OCI-LY7 (cell line): ENCODE measurements around the gene HIVEP3. TPM values are rescaled to one million over a fixed set of nuclear protein-coding genes. Genes with fewer than 3 reads are reported as not detected.

Experiments
- BruUV-seq: library from RNA; stranded (reverse); fragments of 400-500 nt; replicated peaks from 2 replicates; lab custom pipeline; 2021; lab: Mats Ljungman, UMichigan
- CTCF ChIA-PET: fragments of 300-600 bp; sonication (Branson Sonifier 250); formaldehyde crosslinking; loops from one replicate; lab custom pipeline; 2022; ENCODE audit warnings: antibody characterized with exemption; ENCODE audit not compliant: unreplicated experiment; lab: Charles Lee
- POLR2A ChIA-PET: fragments of 300-600 bp; sonication (Branson Sonifier 250); formaldehyde crosslinking; loops from one replicate; lab custom pipeline; 2022; ENCODE audit warnings: antibody characterized with exemption; lab: Charles Lee
- DNase-seq: peaks from one replicate; pipeline ENCODE4 v3.0.0-alpha.2; 2015; ENCODE audit warnings: low spot score
- H2AFZ ChIP-seq: fragments of 200-600 bp; sonication (generic), shearing (Covaris generic); 2 replicates; pipeline ENCODE4 v1.6.1; 2014; ENCODE audit warnings: mild to moderate bottlenecking, antibody characterized with exemption, low read length, moderate library complexity
- H3K27ac ChIP-seq: fragments of 200-600 bp; sonication (generic); 2 replicates; pipeline ENCODE4 v1.5.1; 2014; ENCODE audit warnings: mixed run types, low read depth, mild to moderate bottlenecking, moderate library complexity, low read length, inconsistent platforms; ENCODE audit not compliant: poor library complexity, severe bottlenecking
- H3K36me3 ChIP-seq: fragments of 200-600 bp; sonication (generic); 2 replicates; pipeline ENCODE4 v1.6.1; 2014; ENCODE audit warnings: mild to moderate bottlenecking, antibody characterized with exemption, low read length, moderate library complexity, mixed read lengths; ENCODE audit not compliant: insufficient read depth
- H3K4me1 ChIP-seq: fragments of 200-600 bp; sonication (generic); 2 replicates; pipeline ENCODE4 v1.5.1; 2014; ENCODE audit warnings: mild to moderate bottlenecking, low read length; ENCODE audit not compliant: insufficient read depth, poor library complexity, severe bottlenecking
- H3K4me2 ChIP-seq: fragments of 200-600 bp; sonication (generic); 2 replicates; pipeline ENCODE4 v1.6.1; 2014; ENCODE audit warnings: mild to moderate bottlenecking, low read length
- H3K4me3 ChIP-seq: fragments of 200-600 bp; sonication (generic); 2 replicates; pipeline ENCODE4 v1.5.1; 2014; ENCODE audit warnings: mild to moderate bottlenecking, low read depth, low read length; ENCODE audit not compliant: poor library complexity, severe bottlenecking
- H3K79me2 ChIP-seq: fragments of 200-600 bp; sonication (generic); 2 replicates; pipeline ENCODE4 v1.6.1; 2016; ENCODE audit warnings: low read depth, mild to moderate bottlenecking, low read length, moderate library complexity, mixed read lengths; ENCODE audit not compliant: insufficient read depth
- H3K9me2 ChIP-seq: fragments of 200-600 bp; sonication (generic); 2 replicates; pipeline ENCODE4 v1.6.1; 2016; ENCODE audit warnings: mild to moderate bottlenecking, low read length, mixed read lengths; ENCODE audit not compliant: insufficient read depth
- H3K9me3 ChIP-seq: fragments of 200-600 bp; sonication (generic); 2 replicates; pipeline ENCODE4 v1.6.1; 2014; ENCODE audit warnings: mild to moderate bottlenecking, mixed run types, low read length, mixed read lengths
- H4K20me1 ChIP-seq: fragments of 200-600 bp; sonication (generic); 2 replicates; pipeline ENCODE4 v1.6.1; 2014; ENCODE audit warnings: mild to moderate bottlenecking, antibody characterized with exemption, low read length, moderate library complexity, mixed read lengths; ENCODE audit not compliant: insufficient read depth
- EZH2phosphoT487 ChIP-seq: fragments of 200-600 bp; sonication (generic); IDR thresholded peaks from 2 replicates; pipeline ENCODE4 v1.6.1; 2018; ENCODE audit warnings: low read depth, borderline replicate concordance, mild to moderate bottlenecking, mixed run types, antibody characterized with exemption, low read length, moderate library complexity, mixed read lengths
- intact Hi-C: fragments of 100-400 bp; cut with micrococcal nuclease; formaldehyde crosslinking; loops from one replicate; pipeline ENCODE4 v1.10.0; 2022; ENCODE audit not compliant: unreplicated experiment
- total RNA-seq, 2 experiments: library from RNA; depleted of rRNA in 1 of 2; stranded (reverse); fragments of >200 nt in 1 of 2; shearing (Covaris generic) in 1 of 2; gene quantifications; 2 replicates each; pipeline ENCODE4 v1.2.3, GENCODE V29; 2014 to 2022
- TF ChIP-seq, protein P1 (sequence below): fragments of 200-600 bp; sonication (generic); conservative IDR thresholded peaks from 2 replicates; pipeline ENCODE4 v1.5.1; 2014; ENCODE audit warnings: mild to moderate bottlenecking, antibody characterized with exemption, low read length, moderate library complexity, mixed read lengths

The HIVEP3 gene
- total RNA-seq, 2 experiments from 2014 or later = 0.53 to 0.60 TPM

DNA sequence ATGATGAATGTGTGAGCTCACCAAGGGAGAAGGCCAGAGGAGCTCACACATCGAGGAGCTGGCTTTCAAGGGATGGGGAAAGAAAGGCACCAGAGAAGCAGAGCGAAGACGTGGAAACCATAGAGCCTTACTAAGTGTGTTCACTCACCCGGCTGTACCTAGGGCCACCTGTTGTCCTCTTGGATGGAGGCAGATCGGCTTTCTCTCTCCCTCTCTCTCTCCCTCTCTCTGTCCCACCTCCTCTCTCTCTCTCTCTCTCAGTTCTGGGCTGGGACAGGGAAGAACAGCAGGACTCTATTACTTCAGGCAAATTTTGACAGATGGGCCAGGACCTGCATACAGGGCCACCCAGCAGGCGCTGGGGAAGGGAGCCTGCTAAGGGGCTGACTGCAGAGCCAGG, 64.8 kb downstream of the HIVEP3 start:
- POLR2A ChIA-PET = no interaction called here
- intact Hi-C loops = no loop called here
- Histone ChIP-seq H3K9me2 (no peaks in the 10 kb centered on the region), H3K4me1 (no peaks in the 10 kb centered on the region), H2AFZ (no peak overlapping the region), H3K79me2 (no peaks in the 10 kb centered on the region), H3K27ac (no peak overlapping the region), H3K36me3 (no peaks in the 10 kb centered on the region), H3K4me3 (no peak overlapping the region), H4K20me1 (no peaks in the 10 kb centered on the region), H3K4me2 (no peak overlapping the region), H3K9me3 (no peaks in the 10 kb centered on the region)
- TF ChIP-seq EZH2phosphoT487 = no peak
- TF ChIP-seq, protein P1, sequence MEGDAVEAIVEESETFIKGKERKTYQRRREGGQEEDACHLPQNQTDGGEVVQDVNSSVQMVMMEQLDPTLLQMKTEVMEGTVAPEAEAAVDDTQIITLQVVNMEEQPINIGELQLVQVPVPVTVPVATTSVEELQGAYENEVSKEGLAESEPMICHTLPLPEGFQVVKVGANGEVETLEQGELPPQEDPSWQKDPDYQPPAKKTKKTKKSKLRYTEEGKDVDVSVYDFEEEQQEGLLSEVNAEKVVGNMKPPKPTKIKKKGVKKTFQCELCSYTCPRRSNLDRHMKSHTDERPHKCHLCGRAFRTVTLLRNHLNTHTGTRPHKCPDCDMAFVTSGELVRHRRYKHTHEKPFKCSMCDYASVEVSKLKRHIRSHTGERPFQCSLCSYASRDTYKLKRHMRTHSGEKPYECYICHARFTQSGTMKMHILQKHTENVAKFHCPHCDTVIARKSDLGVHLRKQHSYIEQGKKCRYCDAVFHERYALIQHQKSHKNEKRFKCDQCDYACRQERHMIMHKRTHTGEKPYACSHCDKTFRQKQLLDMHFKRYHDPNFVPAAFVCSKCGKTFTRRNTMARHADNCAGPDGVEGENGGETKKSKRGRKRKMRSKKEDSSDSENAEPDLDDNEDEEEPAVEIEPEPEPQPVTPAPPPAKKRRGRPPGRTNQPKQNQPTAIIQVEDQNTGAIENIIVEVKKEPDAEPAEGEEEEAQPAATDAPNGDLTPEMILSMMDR = no peak
- no TSS peak for BruUV-seq
- no peak for DNase-seq
- CTCF ChIA-PET = no interaction called here

DNA sequence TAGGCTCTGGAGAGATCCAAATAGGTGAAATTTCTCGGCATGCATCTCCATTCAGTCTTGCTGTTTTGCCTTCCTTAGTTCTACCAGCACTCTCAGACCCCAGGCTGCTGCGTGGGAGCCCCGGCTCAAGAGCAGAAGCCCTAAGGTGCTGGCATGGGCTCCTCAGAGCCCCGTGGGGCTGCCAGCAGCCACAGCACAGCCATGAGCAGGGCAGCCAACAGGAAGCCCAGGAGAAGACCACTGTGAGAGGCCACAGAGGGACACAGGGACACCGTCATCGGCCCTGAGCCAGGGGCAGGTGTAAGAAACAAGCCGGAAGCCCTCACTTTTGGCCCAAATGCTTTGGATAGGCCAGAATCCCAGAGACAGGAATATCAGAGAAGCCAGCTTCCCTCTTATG, 66.6 kb downstream of the HIVEP3 start:
- no peak overlapping the region for H3K4me2 ChIP-seq
- H4K20me1 ChIP-seq = no peaks in the 10 kb centered on the region
- no peaks in the 10 kb centered on the region for H3K9me3 ChIP-seq
- POLR2A ChIA-PET = no interaction called here
- no peaks in the 10 kb centered on the region for H3K36me3 ChIP-seq
- H3K9me2 ChIP-seq = no peaks in the 10 kb centered on the region
- TF ChIP-seq, protein P1 = no peak
- TF ChIP-seq EZH2phosphoT487 = no peak
- no peaks in the 10 kb centered on the region for H3K79me2 ChIP-seq
- intact Hi-C loops = no loop called here
- H3K4me3 ChIP-seq = no peak overlapping the region
- BruUV-seq = no TSS peak
- H3K4me1 ChIP-seq = no peaks in the 10 kb centered on the region
- no peak overlapping the region for H2AFZ ChIP-seq
- DNase-seq = no peak
- no peak overlapping the region for H3K27ac ChIP-seq
- CTCF ChIA-PET = no interaction called here

DNA sequence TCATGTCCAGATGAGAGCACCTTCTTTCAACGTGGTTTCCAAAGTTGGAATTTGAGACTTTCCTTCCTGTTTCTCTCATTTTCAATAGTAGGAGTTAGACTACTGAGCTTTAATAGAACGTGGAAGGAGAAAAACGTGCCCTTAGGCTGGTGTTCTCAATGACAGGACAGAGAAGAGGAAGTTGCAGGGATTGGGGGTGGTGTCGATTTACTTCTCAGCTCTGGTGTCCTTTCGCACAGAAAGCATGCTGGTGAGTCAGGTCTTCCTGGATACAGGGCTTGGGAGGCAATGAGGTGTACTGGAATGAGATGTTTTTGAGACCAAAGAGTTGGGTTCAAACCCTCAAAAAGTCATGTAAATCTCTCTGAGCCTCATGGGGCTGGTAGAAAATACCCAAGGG, 67.1 kb downstream of the HIVEP3 start:
- no peak for TF ChIP-seq EZH2phosphoT487
- TF ChIP-seq, protein P1 = no peak
- Histone ChIP-seq H3K4me1 (no peaks in the 10 kb centered on the region), H3K4me2 (no peak overlapping the region), H3K4me3 (no peak overlapping the region), H3K36me3 (no peaks in the 10 kb centered on the region), H4K20me1 (no peaks in the 10 kb centered on the region), H2AFZ (no peak overlapping the region), H3K27ac (no peak overlapping the region), H3K9me3 (no peaks in the 10 kb centered on the region), H3K9me2 (no peaks in the 10 kb centered on the region), H3K79me2 (no peaks in the 10 kb centered on the region)
- BruUV-seq = no TSS peak
- POLR2A ChIA-PET = interaction anchor here (0.7 kb wide), 1 partner anchor 226 kb away, joined by 5 read pairs; no protein-coding TSS in a partner anchor
- DNase-seq = no peak
- intact Hi-C loops = no loop called here
- CTCF ChIA-PET = no interaction called here
